ENCODE results near the gene CD180. TPM values are rescaled to one million over a fixed set of nuclear protein-coding genes. Genes with fewer than 3 reads are reported as not detected.

The CD180 gene
- polyA plus RNA-seq, 1 experiment, result not detected

GRCh38 chr5:67149057-67149950 lies 47.3 kb downstream of the CD180 start:
- TF ChIP-seq CTCF (IDR thresholded peaks at IDR 0.05; ENCODE audit: insufficient read depth, low read depth, low read length), result no peak
- CTCF ChIA-PET, result interaction anchor here (0.6 to 4.3 kb wide), 24 partner anchors 10 to 843 kb away, joined by 3 to 46 read pairs (median 4); no protein-coding TSS in a partner anchor
- POLR2A ChIA-PET, result no interaction called here
- no peak overlapping the region for H3K4me3 ChIP-seq (ENCODE audit: low read depth, low read length)
- DNase-seq (ENCODE audit: low read depth), result no peak
- H3K36me3 ChIP-seq (ENCODE audit: control insufficient read depth, insufficient read depth, low read length), result peaks cover 6% of the 10 kb centered on the region
- no peaks in the 10 kb centered on the region for H3K27me3 ChIP-seq (ENCODE audit: control insufficient read depth, insufficient read depth, low read length)

GRCh38 chr5:67147760-67148159 lies 48.8 kb downstream of the CD180 start:
- POLR2A ChIA-PET, result no interaction called here
- no peak for TF ChIP-seq CTCF (IDR thresholded peaks at IDR 0.05; ENCODE audit: insufficient read depth, low read depth, low read length)
- Histone ChIP-seq H3K27me3 (ENCODE audit: control insufficient read depth, insufficient read depth, low read length) (no peaks in the 10 kb centered on the region), H3K36me3 (ENCODE audit: control insufficient read depth, insufficient read depth, low read length) (peaks cover 6% of the 10 kb centered on the region), H3K4me3 (ENCODE audit: low read depth, low read length) (no peak overlapping the region)
- DNase-seq (ENCODE audit: low read depth), result no peak
- CTCF ChIA-PET, result interaction anchor here (0.6 to 4.3 kb wide), 5 partner anchors 8 to 335 kb away, joined by 3 to 46 read pairs (median 4); no protein-coding TSS in a partner anchor

- POLR2A ChIA-PET, result no interaction called here
- TF ChIP-seq CTCF (IDR thresholded peaks at IDR 0.05; ENCODE audit: insufficient read depth, low read depth, low read length), result no peak
- CTCF ChIA-PET, result interaction anchor here (0.6 to 4.3 kb wide), 6 partner anchors 9 to 1820 kb away, joined by 3 to 46 read pairs (median 4); no protein-coding TSS in a partner anchor
- H3K36me3 ChIP-seq (ENCODE audit: control insufficient read depth, insufficient read depth, low read length), result peaks cover 5% of the 10 kb centered on the region
- H3K4me3 ChIP-seq (ENCODE audit: low read depth, low read length), result no peak overlapping the region
- no peaks in the 10 kb centered on the region for H3K27me3 ChIP-seq (ENCODE audit: control insufficient read depth, insufficient read depth, low read length)
- DNase-seq (ENCODE audit: low read depth), result no peak
These were observed 49.6 kb downstream of the CD180 start for GRCh38 chr5:67146981-67147380.

GRCh38 chr5:67146574-67146973 lies 50.0 kb downstream of the CD180 start:
- TF ChIP-seq CTCF (IDR thresholded peaks at IDR 0.05; ENCODE audit: insufficient read depth, low read depth, low read length), result no peak
- no peak for DNase-seq (ENCODE audit: low read depth)
- ChIA-PET POLR2A (no interaction called here), CTCF (interaction anchor here (1.1 to 4.3 kb wide), 2 partner anchors 10 to 333 kb away, joined by 3 to 46 read pairs; no protein-coding TSS in a partner anchor)
- Histone ChIP-seq H3K27me3 (ENCODE audit: control insufficient read depth, insufficient read depth, low read length) (no peaks in the 10 kb centered on the region), H3K4me3 (ENCODE audit: low read depth, low read length) (no peak overlapping the region), H3K36me3 (ENCODE audit: control insufficient read depth, insufficient read depth, low read length) (peaks cover 5% of the 10 kb centered on the region)

- Histone ChIP-seq H3K36me3 (ENCODE audit: control insufficient read depth, insufficient read depth, low read length) (peaks cover 5% of the 10 kb centered on the region), H3K4me3 (ENCODE audit: low read depth, low read length) (no peak overlapping the region), H3K27me3 (ENCODE audit: control insufficient read depth, insufficient read depth, low read length) (no peaks in the 10 kb centered on the region)
- no peak for DNase-seq (ENCODE audit: low read depth)
- no peak for TF ChIP-seq CTCF (IDR thresholded peaks at IDR 0.05; ENCODE audit: insufficient read depth, low read depth, low read length)
- CTCF ChIA-PET, result interaction anchor here (1.1 to 1.5 kb wide), 2 partner anchors 157 to 331 kb away, joined by 3 to 4 read pairs; no protein-coding TSS in a partner anchor
- POLR2A ChIA-PET, result no interaction called here
These were observed 52.4 kb downstream of the CD180 start for GRCh38 chr5:67144183-67144639.

All from BJ (cell line).